Erythroblast (primary cell): ENCODE measurements around the gene LRRC14B.

Source experiments
- DNase-seq, 2 experiments: peaks; one replicate each; lab custom pipeline; 2025; lab: John Stamatoyannopoulos, UW
- GATA1 ChIP-seq: IDR thresholded peaks from 2 replicates; pipeline ENCODE4 v1.6.1; 2011; ENCODE audit warnings: low read depth, mild to moderate bottlenecking, control low read depth, low read length, moderate library complexity
- POLR2A ChIP-seq: IDR thresholded peaks from 2 replicates; pipeline ENCODE4 v1.6.1; 2011; ENCODE audit warnings: mild to moderate bottlenecking, low read length

Gene LRRC14B

DNA sequence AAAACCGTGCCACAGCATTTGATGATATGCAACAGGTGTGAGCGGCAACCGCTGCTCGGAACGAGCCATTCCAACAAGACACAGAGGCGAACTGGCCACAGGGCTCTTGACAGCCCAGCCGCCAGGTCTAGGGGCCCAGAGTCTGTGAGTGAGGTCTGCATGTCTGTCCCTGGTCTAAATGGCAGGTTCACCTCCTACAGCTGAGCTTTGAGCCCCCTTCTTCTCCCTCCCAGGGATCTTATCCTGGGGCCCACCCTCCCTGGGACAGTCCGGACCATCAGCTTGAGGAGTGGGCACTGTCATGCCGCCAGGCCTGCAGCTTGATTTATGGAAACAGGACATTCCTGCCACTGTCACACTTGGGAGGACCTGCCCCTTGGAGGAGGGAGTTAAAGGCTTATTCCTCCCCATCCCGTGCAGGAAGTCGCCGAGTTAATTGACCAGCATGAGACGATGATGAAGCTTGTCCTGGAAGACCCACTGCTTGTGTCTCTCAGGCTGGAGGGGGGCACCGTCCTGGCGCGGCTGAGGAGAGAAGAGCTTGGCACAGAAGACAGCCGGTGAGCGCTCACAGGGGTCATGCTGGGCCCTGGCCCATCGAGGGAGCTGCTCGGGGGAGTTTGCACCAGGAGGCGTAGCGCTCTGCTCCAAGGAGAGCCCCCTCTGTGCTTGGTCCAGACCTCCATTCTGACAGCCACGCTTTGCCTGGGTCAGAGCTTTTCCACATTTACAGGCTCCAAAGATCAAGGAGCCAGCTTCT is 35.5 kb upstream of the LRRC14B start:
- TF ChIP-seq POLR2A (no peak), GATA1 (no peak)
- DNase-seq, result no peak

DNA sequence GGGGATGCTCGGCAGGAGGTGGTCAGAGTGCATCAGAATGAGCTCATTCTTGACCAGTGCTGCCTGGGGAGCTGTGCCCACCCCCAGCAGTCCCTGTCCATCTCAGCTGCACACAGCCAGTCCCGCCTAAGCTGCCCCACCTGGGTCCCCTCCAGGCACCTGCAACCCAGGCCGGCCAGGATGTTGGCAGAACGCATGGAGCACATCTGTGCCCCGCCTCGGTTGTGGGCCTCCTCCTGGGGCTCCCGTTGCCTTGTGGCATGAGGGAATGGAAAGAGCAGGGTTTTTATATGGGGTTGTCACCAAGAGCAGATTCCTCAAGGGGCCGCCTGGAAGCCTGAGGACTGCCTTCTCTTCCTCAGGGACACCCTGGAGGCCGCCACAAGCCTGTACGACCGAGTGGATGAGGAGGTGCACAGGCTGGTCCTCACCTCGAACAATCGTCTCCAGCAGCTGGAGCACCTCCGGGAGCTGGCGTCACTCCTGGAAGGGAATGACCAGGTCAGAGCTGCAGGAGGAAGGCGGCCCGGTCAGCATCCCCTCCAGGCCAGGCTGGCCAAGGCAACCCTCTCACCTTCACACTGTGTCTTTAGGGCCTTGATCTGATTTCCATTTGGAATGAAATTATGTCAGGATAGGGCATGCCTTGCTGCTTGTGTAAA is 34.8 kb upstream of the LRRC14B start:
- DNase-seq, result no peak
- TF ChIP-seq GATA1 (no peak), POLR2A (no peak)

DNA sequence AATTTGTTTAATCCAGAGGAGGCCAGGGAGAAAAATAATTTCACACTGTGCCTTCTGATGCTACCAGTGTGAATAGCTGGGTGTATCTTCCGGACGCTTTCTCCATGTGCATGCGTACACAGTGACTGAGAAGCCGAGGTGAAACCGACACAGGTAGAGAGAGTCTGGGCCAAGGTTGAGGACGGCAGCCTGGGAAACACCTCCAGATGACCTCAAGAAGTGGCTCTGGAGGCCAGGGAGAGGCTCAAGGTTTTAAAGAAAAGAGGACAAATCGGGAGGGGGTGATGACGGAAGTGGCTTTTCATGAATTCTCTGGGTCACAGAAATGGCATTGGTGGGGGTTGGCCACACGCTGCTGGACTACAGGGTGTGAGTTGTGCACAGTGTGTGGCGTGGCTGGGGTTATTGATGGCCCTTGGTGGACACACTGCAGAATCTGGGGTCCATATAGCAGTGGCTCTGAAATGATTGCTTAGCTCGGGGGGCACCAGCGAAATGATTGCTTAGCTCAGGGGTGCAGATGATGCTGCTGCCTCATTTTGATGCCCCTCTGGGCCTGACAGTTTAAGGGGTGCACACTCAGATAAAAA is 34.1 kb upstream of the LRRC14B start:
- TF ChIP-seq POLR2A, result no peak
- no peak for TF ChIP-seq GATA1
- no peak for DNase-seq

DNA sequence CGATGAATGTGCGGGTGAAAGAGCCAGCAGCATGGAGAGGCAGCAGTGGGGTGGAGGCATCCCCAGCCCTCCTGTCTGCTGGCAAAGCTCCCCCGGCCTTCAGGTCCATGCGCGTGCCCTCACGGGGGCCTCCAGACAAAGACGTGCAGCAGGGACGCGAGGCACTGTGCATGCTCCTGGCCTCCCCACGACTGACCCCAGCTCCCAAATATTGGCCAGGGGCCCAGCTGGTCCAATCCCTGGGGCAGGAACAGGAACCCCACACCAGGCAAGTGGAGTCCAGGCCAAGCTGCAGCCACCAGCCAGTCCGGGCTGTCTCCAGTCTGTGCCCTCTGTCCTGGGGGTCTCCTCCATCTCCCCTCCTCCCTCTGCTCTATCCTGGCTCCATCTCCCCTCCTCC is 33.5 kb upstream of the LRRC14B start:
- no peak for DNase-seq
- TF ChIP-seq POLR2A, result no peak
- TF ChIP-seq GATA1, result no peak

DNA sequence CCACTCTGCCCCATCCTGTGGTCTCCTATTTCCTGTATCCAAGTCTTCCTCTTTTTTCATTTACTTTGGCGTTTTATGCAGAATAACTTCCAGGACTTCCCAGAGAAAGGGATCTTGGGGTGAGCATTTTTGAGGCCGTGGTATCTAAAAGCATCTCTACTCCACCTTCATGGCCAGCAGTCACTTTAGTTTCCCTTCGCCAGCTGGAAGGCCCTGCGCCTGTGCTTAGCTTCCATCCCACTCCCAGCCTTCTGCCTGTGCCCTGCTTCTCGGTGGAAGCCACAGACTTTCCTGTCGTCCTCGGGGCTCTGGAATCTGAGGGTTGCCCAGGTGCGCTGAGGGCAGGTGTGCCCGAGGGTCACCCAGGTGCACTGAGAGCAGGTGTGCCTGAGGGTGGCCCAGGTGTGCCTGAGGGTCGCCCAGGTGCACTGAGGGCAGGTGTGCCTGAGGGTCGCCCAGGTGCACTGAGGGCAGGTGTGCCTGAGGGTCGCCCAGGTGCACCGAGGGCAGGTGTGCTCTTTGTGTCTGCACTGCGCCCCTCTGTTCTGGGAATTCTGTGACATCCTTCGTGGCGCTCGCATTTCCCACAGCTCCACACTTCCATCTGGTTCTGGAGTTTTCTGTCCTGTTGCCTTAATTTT is 32.4 kb upstream of the LRRC14B start:
- DNase-seq, result no peak
- TF ChIP-seq POLR2A (no peak), GATA1 (no peak)

DNA sequence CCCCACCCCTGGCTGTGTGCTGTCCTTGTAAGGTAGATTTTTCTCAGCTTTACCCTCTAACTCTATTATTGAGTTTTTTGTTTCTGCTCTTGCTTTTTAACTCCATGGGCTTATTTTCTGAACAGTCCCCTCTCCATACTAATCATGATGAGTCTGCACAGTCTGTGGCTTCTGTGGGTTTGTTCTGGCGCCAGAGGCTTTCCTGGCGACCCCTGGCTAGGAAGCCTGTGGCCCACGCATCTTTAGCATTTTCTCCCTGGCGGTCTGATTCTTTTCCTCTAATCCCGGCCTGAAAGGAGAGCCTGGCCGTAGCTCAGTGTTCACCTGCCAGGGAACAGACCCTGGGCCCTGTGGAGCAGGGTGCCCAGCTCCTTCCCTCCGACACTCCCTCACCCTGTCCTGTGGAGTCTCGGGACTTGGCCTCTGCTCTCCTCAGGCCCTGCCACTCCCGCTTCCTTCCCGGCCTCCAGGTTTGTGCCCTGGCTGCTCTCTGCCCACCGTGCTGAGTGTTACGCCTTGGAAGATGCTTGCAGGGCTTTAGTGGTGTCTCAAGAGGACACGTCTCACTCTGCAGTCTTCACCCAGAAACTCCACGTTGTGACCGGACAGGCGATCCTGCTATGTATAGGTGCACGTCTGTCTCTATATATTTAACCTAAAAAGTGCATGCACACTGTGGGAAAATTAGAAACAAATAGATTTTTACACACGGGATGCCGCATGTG is 31.7 kb upstream of the LRRC14B start:
- DNase-seq, result no peak
- no peak for TF ChIP-seq GATA1
- TF ChIP-seq POLR2A, result no peak

DNA sequence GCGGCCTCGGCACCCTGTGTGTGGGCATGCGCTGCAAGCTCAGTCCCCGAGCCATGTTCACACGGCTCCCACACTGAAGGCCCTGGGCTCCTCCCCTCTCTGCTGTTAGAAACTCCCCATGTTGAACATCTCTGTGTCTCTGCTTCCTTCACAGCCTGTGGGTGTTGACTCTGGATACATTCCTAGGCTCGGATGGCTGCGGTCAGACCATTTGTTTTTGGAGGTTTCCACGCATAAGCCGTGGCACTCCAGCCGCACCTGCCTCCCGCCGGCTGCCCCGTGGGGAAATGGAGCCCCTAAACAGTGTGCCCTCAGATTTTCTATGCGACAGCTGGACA is 31.2 kb upstream of the LRRC14B start:
- DNase-seq, result no peak
- TF ChIP-seq GATA1 (no peak), POLR2A (no peak)

DNA sequence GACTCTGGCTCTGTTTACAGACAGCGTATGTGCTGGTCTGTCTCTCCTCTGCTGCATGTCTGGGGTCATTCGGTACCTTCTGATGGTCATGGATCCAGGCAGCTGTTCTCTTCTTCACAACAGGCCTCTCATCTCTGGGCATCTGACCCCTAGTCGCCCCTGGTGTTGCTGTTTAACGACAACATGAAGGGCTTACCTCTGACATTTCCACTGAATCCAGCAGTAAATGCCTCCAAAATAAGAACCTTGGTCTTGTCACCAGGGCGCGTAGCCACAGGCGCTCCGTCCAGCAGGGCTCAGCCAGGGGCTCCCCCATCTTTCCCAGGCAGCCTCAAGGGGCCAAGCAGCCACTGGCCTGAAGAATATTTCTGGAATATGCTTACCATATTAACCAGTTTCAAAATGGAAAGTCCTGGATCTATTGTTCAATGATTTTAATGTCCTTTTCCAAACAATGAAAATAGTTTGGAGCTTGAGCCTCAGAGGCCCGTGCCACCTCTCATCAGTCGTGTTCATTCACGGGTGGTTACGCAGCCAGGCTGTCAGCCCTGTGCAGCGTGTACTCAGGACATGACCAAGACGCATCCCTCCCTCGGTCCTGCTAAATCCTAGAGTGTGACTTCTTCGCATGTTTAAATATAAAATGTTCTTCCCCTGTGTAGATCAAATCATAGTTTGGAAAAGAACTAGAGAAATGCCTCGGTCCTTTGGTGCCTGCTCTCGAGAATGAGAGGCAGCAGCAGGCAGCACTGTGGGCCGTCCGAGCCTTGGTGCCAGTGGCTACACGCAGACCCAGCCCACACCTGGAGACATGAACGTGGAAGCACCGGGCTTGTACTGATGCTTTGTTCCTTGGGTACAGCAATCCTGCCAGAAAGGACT is 30.1 kb upstream of the LRRC14B start:
- no peak for DNase-seq
- TF ChIP-seq GATA1 (no peak), POLR2A (no peak)

DNA sequence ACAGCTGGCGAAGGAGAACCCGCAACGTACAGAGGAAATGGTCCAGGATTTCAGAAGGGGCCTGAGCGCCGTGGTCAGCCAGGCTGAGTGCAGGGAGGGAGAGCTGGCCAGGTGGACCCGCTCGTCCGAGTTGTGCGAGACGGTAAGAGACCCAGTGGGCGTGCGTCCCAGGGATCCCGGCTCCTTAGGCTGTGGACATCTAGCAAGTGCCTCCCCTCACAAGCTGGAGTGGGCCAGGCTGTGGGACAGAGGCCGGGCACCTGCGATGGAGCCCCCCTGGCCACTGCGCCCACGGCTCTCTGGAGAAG is 29.5 kb upstream of the LRRC14B start:
- DNase-seq, result no peak
- TF ChIP-seq GATA1 (no peak), POLR2A (no peak)

DNA sequence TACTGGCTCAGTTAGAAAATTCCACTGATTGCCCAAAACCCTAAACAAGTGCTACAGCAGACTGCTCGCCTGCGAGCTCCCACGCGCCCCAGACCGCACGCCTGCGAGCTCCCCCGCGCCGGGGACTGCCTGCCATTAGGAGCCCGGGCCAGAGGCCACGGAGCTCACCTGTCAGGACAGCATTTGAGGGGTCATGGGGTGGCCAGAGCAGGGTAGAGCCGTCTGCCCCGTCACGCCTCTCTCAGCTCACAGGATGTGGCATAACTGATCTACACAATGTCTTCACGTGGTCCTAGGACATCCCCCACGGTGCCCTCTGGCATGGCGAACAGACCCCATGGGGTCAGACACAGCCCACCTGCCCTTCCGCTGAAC is 29.1 kb upstream of the LRRC14B start:
- TF ChIP-seq POLR2A (no peak), GATA1 (no peak)
- DNase-seq, result no peak

DNA sequence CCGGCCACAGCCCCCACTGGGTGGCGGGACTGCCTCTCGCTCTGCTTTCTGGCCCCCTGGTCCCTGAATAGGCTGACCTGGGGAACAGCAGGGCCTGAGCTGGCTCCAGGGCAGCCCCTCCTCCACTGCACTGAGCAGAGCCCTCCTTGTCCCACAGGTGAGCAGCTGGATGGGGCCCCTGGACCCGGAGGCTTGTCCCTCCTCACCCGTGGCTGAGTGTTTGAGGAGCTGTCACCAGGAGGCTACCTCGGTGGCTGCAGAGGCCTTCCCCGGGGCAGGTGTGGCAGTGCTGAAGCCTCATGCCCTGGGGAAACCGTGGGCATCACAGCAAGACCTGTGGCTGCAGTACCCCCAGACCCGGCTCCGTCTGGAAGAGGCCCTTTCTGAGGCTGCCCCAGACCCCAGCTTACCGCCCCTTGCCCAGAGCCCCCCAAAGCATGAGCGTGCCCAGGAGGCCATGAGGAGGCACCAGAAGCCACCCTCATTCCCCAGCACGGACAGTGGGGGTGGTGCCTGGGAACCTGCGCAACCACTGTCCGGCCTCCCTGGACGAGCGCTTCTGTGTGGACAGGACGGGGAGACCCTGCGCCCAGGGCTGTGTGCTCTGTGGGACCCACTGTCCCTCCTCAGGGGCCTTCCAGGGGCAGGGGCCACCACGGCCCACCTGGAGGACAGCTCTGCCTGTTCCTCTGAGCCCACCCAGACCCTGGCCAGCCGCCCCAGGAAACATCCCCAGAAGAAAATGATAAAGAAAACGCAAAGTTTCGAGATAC is 28.5 kb upstream of the LRRC14B start:
- TF ChIP-seq GATA1 (no peak), POLR2A (no peak)
- DNase-seq, result no peak

DNA sequence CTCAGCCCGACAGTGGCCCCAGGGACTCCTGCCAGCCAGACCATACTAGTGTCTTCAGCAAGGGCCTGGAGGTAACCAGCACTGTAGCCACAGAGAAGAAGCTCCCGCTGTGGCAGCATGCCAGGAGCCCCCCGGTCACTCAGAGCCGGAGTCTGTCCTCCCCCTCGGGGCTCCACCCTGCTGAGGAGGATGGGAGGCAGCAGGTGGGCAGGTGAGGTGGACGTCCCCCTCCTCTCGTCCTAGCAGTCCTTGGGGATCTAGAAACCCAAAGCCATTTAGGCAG is 28.0 kb upstream of the LRRC14B start:
- TF ChIP-seq GATA1 (no peak), POLR2A (no peak)
- DNase-seq, result no peak
